GM18517 (cell line): ENCODE results near the gene NRP1.

Experiments used
- ATAC-seq: cut with Tn5 transposase; IDR thresholded peaks from one replicate; pipeline ENCODE4 v1.9.1; 2021; ENCODE audit warnings: mild to moderate bottlenecking, moderate library complexity; ENCODE audit not compliant: unreplicated experiment

Gene NRP1

DNA sequence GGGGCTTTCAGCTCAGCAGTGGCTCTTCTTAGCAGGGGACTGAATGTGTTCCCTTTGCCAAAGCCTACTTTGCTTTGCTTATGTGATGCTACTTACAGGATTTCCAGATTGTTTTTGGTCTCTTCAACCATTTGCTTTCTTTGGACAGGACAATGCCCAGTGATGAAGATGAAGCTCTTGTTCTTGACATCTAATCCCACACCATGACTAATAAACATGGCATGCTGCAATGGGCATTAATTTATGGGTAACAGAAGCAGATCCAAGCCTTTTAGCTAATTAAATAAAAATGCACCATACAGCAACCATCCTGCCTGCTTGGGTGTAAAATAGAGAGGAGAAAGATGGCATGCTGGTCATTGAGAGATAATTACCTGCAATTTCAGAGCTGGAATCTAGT, 200.9 kb downstream of the NRP1 start:
- no peak for ATAC-seq

GRCh38 chr10:33132626-33133025, 201.8 kb downstream of the NRP1 start:
- ATAC-seq: no peak

GRCh38 chr10:33129996-33130386, 204.5 kb downstream of the NRP1 start:
- no peak for ATAC-seq

DNA sequence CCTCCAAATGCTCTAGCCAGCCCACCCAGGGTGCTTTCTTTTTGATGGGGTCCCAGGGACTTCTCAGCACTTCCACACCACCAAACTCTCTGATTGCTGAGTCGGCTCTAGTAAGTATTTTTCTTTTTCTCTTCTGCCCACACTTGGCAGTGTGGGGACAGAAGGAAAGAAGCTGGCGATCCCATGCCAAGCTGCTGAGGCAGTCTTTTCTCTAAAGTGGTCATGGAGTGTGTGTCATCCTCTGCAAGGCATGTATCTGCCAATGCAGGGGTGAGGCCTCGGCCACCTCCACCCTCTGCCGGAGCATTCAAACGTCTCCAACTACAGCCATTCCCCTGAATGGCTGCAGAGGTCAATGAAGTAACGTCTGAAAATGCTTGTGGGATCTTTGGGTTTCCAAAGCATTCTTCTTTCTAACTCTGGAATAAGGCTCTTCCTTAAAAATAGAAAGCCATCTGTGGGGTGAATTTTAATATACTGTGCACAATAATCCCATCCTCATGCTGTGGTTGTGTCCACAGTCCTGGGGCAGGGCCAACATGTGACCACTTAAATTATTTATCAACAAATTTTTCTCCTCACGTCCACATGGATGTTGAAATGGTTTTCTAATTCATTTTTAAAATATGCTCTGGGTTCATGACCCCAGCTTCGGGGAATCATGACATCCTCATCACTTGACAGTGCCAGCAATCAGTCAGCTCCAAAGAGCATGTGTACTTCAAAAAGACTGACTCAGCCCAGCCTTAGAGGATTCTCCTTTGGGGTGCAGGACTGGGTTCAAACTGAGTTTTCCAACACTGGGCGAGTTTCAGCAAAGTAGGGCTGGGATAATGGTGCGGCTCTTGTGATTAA, 205.1 kb downstream of the NRP1 start:
- ATAC-seq: no peak

- ATAC-seq: no peak
These were observed 206.8 kb downstream of the NRP1 start for GRCh38 chr10:33127622-33128021.
